Iris pigment epithelial cell (primary cell): ENCODE data around the gene TSKU.
"Not testable (repeated sequence)": the region's sequence is repeated elsewhere in the genome, so short reads cannot be mapped to it uniquely, and the experiment has no call there.

ENCODE experiments used
- DNase-seq: peaks from one replicate; pipeline ENCODE4 v3.0.0-alpha.2; 2011; ENCODE audit warnings: low read depth

TSKU gene

GRCh38 chr11:76824980-76825725 lies 42.0 kb downstream of the TSKU start:
- peak; percentile 40 for DNase-seq

DNA sequence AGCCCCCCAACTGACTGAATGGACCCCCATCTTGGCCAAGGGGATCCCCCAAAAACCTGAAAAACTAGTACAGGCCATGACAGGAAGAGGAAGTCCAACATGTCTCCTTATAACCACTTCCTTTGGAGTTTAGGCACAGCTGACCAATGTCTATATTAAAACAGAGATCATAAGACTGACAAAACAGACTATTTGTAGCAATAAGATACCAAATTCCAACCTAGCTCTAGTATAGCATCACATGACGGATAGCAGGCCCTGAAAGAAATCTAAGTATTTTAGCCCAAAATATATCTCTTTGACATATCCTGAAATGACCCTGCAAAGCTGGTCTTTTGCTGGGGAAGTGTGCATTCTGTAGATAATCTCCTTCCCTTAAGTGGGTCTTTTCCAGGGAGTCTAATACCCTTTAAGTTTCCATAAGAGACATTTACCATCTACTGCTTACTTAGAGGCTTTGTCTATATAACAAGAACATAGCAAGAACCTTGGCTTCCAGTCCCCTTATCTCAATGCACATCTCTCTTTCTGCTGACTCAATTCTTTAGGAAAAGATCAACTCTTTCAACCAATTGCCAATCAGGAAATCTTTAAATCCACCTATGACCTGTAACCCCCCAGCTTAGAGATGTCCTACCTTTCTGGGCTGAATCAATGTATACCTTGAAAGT lies 42.7 kb downstream of the TSKU start:
- no peak for DNase-seq

GRCh38 chr11:76826508-76826907 lies 43.4 kb downstream of the TSKU start:
- not testable (repeated sequence) for DNase-seq

DNA sequence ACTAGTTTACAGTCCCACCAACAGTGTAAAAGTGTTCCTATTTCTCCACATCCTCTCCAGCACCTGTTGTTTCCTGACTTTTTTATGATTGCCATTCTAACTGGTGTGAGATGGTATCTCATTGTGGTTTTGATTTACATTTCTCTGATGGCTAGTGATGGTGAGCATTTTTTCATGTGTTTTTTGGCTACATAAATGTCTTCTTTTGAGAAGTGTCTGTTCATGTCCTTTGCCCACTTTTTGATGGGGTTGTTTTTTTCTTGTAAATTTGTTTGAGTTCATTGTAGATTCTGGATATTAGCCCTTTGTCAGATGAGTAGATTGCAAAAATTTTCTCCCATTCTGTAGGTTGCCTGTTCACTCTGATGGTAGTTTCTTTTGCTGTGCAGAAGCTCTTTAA lies 43.8 kb downstream of the TSKU start:
- DNase-seq = not testable (repeated sequence)

DNA sequence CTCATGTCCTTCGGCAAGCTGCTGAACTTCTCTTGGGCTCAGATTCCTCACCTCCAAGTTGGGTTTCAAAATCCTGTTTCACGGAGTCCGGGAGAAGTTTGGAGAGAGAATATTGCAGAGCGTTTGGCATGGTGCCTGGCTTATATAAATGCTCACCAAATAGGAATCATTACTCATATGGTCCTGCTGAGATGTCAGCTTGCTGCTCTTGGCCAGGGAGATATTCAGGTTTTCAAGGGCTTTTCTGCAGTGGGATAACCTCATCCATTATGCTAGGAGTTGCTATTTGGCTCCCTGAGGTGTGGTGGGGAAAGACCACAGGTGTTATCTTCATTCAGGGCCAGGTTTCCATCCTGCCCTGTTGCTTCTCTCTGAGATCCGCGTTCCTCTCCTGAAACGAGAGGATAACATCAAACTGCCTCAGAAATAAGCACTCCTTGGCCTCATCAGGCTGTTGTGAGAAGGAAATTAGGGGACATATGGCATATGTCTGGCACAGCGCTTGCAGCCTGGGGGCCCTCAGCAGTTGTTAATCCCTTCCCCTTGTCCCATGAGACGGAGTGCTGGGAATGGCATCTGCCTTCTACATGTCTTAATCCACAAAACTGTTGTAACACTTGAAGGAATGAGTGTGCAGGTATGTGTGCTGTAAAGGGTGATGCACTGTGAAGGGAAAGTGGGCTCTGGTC lies 47.6 kb downstream of the TSKU start:
- peak; percentile 77 for DNase-seq

- DNase-seq = no peak
These were observed 48.6 kb downstream of the TSKU start for GRCh38 chr11:76831686-76832310.

- no peak for DNase-seq
These were observed 49.2 kb downstream of the TSKU start for GRCh38 chr11:76832361-76832760.

DNA sequence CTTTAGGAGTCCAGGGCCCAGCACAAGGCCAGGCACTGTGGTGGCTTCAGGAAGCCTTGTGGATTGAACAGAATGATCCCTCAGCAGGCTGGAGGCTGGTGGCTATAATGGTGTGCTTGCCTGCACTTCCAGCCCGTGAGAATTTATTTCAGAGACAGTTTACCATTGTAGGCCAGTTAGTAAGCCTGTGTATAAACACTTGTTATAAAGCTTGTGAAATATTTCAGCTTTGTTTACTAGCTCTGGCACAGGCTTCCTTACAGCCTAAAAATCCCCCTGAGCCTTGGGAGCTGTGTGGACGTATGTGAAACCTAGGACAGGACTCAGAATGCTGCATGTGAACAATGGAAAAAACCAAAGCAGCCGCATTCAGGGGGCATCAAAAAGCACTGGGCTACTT lies 51.0 kb downstream of the TSKU start:
- peak; percentile 55 for DNase-seq

GRCh38 chr11:76835036-76835435 lies 51.9 kb downstream of the TSKU start:
- no peak for DNase-seq

GRCh38 chr11:76835928-76836612 lies 52.9 kb downstream of the TSKU start:
- peak; percentile 69 for DNase-seq

DNA sequence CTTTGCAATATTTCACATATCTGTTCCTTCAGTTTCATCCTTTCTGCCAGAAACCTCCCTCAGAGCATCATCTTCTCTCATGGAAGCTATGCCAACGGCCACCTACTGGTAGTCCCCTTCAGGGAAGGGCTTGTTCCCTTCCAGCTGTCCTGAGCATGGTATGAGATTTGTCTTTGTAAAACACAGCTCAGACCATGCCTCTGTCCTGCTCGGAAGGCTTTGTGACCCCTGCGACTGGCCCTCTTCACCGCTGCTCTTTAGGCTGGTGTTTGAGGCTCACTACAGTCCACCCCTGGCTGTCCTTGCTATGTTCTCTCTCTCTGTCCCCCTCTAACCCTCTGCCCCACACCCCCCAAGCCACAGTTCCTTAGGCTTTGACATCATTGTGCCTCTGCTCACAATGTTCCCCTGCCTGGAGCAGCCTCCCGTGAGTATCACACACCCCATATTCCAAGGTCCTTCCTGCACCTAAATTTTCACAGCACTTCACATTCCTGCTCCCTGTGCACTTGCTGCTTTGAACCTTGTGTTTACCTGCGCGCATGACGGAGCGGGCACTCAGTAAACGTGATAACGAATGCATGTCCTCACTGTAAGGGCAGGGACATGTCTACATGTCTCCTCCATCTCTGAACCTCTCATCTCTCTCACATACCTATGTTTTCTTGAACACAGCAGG lies 53.6 kb downstream of the TSKU start:
- no peak for DNase-seq

- no peak for DNase-seq
These were observed 54.8 kb downstream of the TSKU start for GRCh38 chr11:76837696-76838677.

DNA sequence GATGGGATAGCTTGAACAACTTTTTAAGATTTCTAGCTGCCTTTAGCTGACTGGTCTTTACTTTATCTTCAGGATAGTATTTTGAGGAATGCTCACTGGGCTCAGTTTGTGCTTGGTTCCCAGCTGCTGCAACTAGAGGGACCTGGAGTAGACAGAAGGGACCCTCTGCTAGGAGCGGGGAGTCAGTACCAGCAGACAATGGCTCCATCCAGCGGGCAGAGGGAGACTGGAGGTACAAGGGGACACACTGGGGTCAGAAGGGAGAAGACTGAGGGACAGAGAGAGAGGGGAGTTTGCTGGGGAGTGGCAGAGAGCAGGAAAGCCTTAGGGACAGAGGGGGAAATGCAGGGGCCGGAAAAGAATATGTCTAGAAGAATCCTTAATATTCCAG lies 55.5 kb downstream of the TSKU start:
- no peak for DNase-seq

DNA sequence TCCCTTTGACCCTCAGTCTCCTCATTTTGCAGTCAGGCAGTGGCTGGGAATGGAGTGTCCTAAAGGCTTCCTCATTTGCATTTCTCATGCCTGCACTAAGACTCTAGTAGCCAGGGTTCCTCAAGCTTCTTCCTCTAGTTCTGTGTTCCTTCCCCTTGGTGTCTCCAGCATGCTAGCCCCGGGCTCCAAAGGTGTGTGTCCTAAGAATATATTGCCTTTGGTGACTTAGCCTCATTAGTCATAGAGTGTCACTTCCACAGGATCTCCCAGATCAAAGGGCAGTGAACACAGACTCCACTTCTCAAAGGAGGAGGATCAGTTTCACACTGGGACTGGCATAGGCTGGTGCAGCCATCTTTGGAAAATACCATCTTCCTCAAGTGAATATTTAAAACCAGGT lies 56.2 kb downstream of the TSKU start:
- DNase-seq = no peak

GRCh38 chr11:76841923-76842452 lies 58.8 kb downstream of the TSKU start:
- DNase-seq = no peak

DNA sequence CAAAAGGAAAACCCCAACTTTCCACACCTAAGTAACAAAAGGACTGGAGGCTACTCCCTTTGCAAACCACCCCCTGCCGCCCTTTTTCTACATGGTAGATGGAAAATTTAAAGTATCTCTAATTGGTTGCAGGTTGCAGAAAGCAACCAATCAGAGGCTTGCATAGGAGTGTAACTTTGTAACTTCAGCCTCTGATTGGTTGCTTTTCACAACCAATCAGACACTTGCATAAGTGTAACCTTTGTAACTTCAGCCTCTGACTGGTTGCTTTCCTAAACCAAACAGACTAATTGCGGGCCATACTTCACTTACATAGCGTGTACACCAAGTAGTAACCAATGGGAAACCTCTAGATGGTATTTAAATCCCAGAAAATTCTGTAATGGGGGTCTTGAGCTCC lies 60.8 kb downstream of the TSKU start:
- DNase-seq = no peak

DNA sequence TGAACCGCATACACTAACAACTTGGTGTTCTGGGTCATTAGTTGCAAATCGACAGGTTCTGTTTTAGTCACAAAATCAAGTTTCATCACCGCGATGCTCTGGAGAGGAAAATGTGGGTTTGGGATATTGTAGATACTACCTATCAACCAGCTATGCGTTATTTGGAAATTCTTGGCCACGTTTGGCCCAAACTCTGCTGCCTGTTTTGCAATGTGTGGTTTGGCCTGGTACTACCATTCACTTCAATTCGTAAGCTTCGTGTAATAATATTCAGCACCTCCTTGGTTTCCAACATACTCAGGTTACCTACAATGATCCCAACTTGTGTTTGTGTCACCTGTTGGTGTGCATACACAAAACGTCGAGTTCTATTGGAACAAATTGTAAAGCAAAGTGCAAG lies 61.4 kb downstream of the TSKU start:
- no peak for DNase-seq

- no peak for DNase-seq
These were observed 61.9 kb downstream of the TSKU start for GRCh38 chr11:76845069-76845468.

DNA sequence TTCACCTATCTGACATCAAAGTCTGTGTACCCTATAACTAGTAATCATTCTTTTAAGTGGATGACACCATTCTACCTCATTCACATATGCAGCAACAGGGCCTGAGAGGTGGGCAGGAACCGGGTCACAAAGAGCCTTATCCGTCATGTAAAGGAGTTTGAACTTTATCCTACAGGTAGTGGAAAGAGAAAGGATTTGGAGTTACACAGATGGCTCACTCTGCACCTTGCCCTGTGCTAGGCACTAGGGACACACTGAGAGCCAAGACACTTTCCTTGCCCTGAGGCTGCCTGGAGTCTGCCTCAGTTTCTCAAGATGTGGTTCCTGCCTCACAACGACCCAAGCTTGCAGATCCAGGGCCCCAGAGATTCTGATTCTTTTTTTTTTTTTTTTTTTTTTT lies 63.3 kb downstream of the TSKU start:
- no peak for DNase-seq
